Loucy (cell line): ENCODE data around the gene ERCC6L.

Source experiments
- H2AFZ ChIP-seq: fragments of 200-600 bp; sonication (generic); 2 replicates; pipeline ENCODE4 v1.6.0; 2016; ENCODE audit warnings: antibody characterized with exemption, mild to moderate bottlenecking, low read length, moderate library complexity
- H3F3A ChIP-seq: fragments of 200-600 bp; 2 replicates; pipeline ENCODE4 v1.6.0; 2016; ENCODE audit warnings: antibody characterized with exemption, low read depth, mild to moderate bottlenecking
- H3K27me3 ChIP-seq: fragments of 200-600 bp; sonication (generic); 2 replicates; pipeline ENCODE4 v1.6.1; 2014; ENCODE audit warnings: low read length, mild to moderate bottlenecking; ENCODE audit not compliant: insufficient read depth, poor library complexity, severe bottlenecking
- H3K36me3 ChIP-seq: fragments of 200-600 bp; sonication (generic); 2 replicates; pipeline ENCODE4 v1.6.1; 2016; ENCODE audit warnings: low read length; ENCODE audit not compliant: insufficient read depth
- H3K4me1 ChIP-seq: fragments of 200-600 bp; sonication (generic); 2 replicates; pipeline ENCODE4 v1.5.1; 2014; ENCODE audit warnings: low read length, mild to moderate bottlenecking; ENCODE audit not compliant: insufficient read depth, poor library complexity, severe bottlenecking
- H3K4me2 ChIP-seq: fragments of 200-600 bp; sonication (generic); 2 replicates; pipeline ENCODE4 v1.6.0; 2014; ENCODE audit warnings: antibody characterized with exemption, low read length, low read depth, mild to moderate bottlenecking; ENCODE audit not compliant: poor library complexity, severe bottlenecking
- H3K4me3 ChIP-seq: fragments of 200-600 bp; sonication (generic); 2 replicates; pipeline ENCODE4 v1.5.1; 2014; ENCODE audit warnings: low read length, mild to moderate bottlenecking, mixed read lengths; ENCODE audit not compliant: poor library complexity, severe bottlenecking
- H3K79me2 ChIP-seq: fragments of 200-600 bp; sonication (generic); 2 replicates; pipeline ENCODE4 v1.6.1; 2014; ENCODE audit warnings: low read length; ENCODE audit not compliant: insufficient read depth
- H3K9ac ChIP-seq: fragments of 200-600 bp; sonication (generic); 2 replicates; pipeline ENCODE4 v1.6.0; 2014; ENCODE audit warnings: mild to moderate bottlenecking, low read depth, low read length, moderate library complexity; ENCODE audit not compliant: poor library complexity, severe bottlenecking
- H3K9me2 ChIP-seq: fragments of 200-600 bp; sonication (generic); replicated peaks from 2 replicates; pipeline ENCODE4 v1.6.1; 2016; ENCODE audit warnings: low read depth, low read length, mixed read lengths
- H3K9me3 ChIP-seq: fragments of 200-600 bp; sonication (generic); 2 replicates; pipeline ENCODE4 v1.6.1; 2014; ENCODE audit warnings: mild to moderate bottlenecking, antibody characterized with exemption, low read length, low read depth; ENCODE audit not compliant: insufficient read depth
- H4K20me1 ChIP-seq: fragments of 200-600 bp; sonication (generic); 2 replicates; pipeline ENCODE4 v1.6.0; 2014; ENCODE audit warnings: antibody characterized with exemption, low read length, mild to moderate bottlenecking; ENCODE audit not compliant: insufficient read depth, poor library complexity, severe bottlenecking
- CTCF ChIP-seq: fragments of 200-600 bp; sonication (generic); conservative IDR thresholded peaks from 2 replicates; pipeline ENCODE4 v1.5.1; 2014; ENCODE audit warnings: mild to moderate bottlenecking, antibody characterized with exemption, low read length
- EZH2phosphoT487 ChIP-seq: fragments of 200-600 bp; IDR thresholded peaks from 2 replicates; pipeline ENCODE4 v1.6.1; 2018; ENCODE audit warnings: antibody characterized with exemption, mild to moderate bottlenecking, moderate library complexity, borderline replicate concordance

ERCC6L gene

DNA sequence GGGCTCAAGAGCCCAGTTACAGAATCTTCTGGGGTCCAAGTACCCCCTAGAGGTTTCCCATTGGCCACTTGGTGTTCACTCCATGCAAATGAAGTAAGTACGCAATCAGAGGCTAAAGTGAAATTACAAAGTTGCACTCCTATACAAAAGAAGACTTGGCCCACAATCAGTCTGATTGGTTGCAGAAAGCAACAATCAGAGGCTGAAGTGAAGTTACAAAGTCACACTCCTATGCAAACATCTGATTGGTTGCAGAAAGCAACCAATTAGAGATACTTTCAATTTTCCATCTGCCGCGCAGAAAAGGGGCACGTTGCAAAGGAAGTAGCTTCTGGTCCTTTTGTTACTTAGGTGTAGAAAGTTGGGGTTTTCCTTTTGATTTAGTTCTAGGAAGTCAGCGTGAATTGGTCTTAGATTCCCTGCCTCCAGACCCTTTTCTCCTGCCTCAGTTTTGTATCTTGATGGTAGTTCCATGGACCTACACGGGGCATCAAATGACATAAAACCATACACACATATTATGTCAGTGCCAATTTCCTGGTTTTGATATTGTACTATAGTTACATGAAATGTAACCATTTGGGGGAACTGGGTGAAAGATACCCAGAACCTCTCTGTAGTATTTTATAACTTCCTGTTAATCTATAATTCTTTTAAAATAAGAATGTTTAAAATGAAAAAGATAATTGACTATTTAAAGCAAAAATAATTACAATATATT, 69.7 kb downstream of the ERCC6L start:
- Histone ChIP-seq H2AFZ (peak overlapping the region; percentile 64; the same call in 1 of the 2 replicates), H3K4me3 (no peak overlapping the region), H3K27me3 (no peaks in the 10 kb centered on the region), H3K9me3 (no peaks in the 10 kb centered on the region), H3K4me2 (no peak overlapping the region), H3K4me1 (no peaks in the 10 kb centered on the region), H3K9ac (no peak overlapping the region), H3K79me2 (no peaks in the 10 kb centered on the region), H3F3A (no peaks in the 10 kb centered on the region), H3K9me2 (no peaks in the 10 kb centered on the region), H4K20me1 (no peaks in the 10 kb centered on the region), H3K36me3 (no peaks in the 10 kb centered on the region)
- TF ChIP-seq EZH2phosphoT487 (no peak), CTCF (no peak)

DNA sequence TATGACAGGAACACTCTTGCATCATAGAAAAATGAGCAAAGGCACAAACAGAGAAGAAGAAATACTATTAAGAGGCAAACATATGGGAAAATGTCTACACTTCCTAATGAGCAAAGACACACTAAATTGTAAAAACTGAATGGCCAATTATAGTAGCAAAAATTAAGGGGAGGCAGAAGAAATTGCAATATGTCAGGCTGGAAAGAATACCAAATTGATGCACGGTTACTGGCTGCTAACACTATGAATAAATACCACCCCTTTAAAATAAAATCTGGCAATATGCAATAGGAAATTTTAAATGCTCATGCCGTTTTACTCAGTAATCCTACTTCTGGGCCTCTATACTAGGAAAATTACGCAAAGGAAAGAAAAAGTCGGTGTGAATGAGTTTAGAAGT, 73.3 kb downstream of the ERCC6L start:
- Histone ChIP-seq H3K4me2 (no peak overlapping the region), H3K79me2 (no peaks in the 10 kb centered on the region), H3K36me3 (no peaks in the 10 kb centered on the region), H3K9me2 (no peaks in the 10 kb centered on the region), H3K4me3 (no peak overlapping the region), H3K27me3 (no peaks in the 10 kb centered on the region), H3K9ac (no peak overlapping the region), H2AFZ (no peak overlapping the region), H4K20me1 (no peaks in the 10 kb centered on the region), H3K9me3 (no peaks in the 10 kb centered on the region), H3K4me1 (no peaks in the 10 kb centered on the region), H3F3A (no peaks in the 10 kb centered on the region)
- no peak for TF ChIP-seq EZH2phosphoT487
- TF ChIP-seq CTCF, result no peak

GRCh38 chrX:72159769-72160168, 79.1 kb downstream of the ERCC6L start:
- Histone ChIP-seq H3K36me3 (no peaks in the 10 kb centered on the region), H3K9ac (no peak overlapping the region), H3K4me1 (no peaks in the 10 kb centered on the region), H3K4me3 (no peak overlapping the region), H3K9me2 (no peaks in the 10 kb centered on the region), H3K4me2 (no peak overlapping the region), H4K20me1 (no peaks in the 10 kb centered on the region), H3K9me3 (no peaks in the 10 kb centered on the region), H3K27me3 (no peaks in the 10 kb centered on the region), H3F3A (no peaks in the 10 kb centered on the region), H2AFZ (no peak overlapping the region), H3K79me2 (no peaks in the 10 kb centered on the region)
- TF ChIP-seq CTCF (no peak), EZH2phosphoT487 (no peak)
